Mucosa of rectum (tissue), 2 donors: ENCODE results near the gene EOLA2.
"Not testable (repeated sequence)": the region's sequence is repeated elsewhere in the genome, so short reads cannot be mapped to it uniquely, and the experiment has no call there.

Source experiments
- H3K27ac ChIP-seq, 2 donors: one replicate each; pipeline ENCODE4 v1.7.0; 2013; ENCODE audit warnings: inconsistent platforms in 2 of 2, low read depth in 2 of 2, low read length in 2 of 2
- H3K27me3 ChIP-seq, 2 donors: one replicate each; pipeline ENCODE4 v1.7.0; 2013; ENCODE audit warnings: low read length in 2 of 2; ENCODE audit not compliant: control insufficient read depth in 2 of 2, insufficient read depth in 2 of 2
- H3K36me3 ChIP-seq, 2 donors: one replicate each; pipeline ENCODE4 v1.7.0; 2013; ENCODE audit warnings: low read length in 2 of 2; ENCODE audit not compliant: control insufficient read depth in 2 of 2, insufficient read depth in 2 of 2
- H3K4me1 ChIP-seq, 2 donors: one replicate each; pipeline ENCODE4 v1.7.0; 2013; ENCODE audit warnings: low read length in 2 of 2, mild to moderate bottlenecking in 1 of 2; ENCODE audit not compliant: control insufficient read depth in 2 of 2, insufficient read depth in 2 of 2
- H3K4me3 ChIP-seq, 2 donors: one replicate each; pipeline ENCODE4 v1.7.0; 2013; ENCODE audit warnings: low read length in 2 of 2
- H3K9ac ChIP-seq, 2 donors: one replicate each; pipeline ENCODE4 v1.7.0; 2013; ENCODE audit warnings: low read length in 2 of 2, low read depth in 1 of 2, mild to moderate bottlenecking in 1 of 2
- H3K9me3 ChIP-seq, 2 donors: one replicate each; pipeline ENCODE4 v1.7.0; 2013; ENCODE audit warnings: low read length in 2 of 2; ENCODE audit not compliant: control insufficient read depth in 2 of 2
- donor health status: healthy.
- donor health status: Normal muscosa, but diverticular disease.

Gene EOLA2

DNA sequence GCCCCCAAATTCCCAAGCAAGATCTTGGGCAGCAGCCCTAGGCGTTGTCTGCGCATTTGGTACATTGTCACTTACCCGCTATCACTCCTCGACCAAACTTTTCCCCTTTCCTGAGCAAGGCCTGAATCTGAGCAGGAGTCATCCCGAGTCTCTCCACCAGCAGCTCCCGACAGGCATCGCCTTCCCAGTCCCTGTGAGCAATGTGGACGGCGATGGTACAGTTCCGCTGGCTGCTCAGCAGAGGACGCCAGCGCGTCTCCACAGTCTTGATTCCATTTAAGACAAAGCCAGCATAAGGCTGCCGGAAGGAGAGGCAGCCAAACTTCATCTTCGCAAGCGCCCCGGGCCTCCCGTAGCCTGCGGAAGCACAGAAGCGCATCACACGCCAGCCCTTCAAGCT is 4.7 kb downstream of the EOLA2 start:
- H3K9ac ChIP-seq, H3K36me3 ChIP-seq, H3K9me3 ChIP-seq, H3K4me1 ChIP-seq, H3K27ac ChIP-seq, H3K4me3 ChIP-seq, H3K27me3 ChIP-seq: not testable (repeated sequence)

DNA sequence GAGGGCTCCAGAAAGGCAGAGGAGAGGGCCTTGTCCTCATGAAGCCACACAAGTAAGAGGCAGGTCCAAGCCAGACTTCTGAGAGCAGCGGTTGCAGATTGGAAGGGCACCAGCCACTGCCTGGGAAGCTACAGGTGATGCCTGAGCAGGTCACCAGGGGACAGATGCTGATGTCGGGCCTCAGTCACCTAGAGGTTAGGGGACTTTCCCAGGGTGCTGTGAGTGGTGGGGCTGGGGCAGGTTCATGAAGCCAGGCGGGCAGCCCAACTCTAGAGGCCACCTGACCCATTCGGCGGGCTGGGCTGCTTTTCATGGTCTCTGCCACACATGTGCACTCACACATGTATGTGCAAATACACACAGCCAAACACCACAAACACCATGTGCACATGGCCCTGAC is 5.3 kb downstream of the EOLA2 start:
- not testable (repeated sequence) for H3K9ac ChIP-seq, H3K4me1 ChIP-seq, H3K27ac ChIP-seq, H3K4me3 ChIP-seq, H3K36me3 ChIP-seq, H3K27me3 ChIP-seq, H3K9me3 ChIP-seq

DNA sequence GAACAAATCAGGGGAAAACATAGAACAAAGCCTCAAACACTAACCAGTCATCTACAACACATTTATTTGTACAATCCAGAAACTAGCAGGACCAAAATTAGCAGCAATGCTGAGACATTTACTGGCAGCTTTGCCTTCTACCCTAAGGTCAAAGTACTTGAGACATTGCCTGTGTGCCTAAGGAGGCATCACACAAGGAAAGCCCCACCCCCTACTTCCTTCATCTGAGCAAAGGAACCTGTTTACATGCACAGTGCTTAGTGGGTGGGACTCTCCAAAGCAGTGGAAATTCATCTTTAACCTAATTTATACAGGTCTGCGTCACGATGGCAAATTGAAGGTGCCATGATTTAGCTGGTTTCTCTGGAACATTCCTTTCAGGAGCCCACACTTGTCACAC is 6.1 kb downstream of the EOLA2 start:
- H3K36me3 ChIP-seq, H3K27me3 ChIP-seq, H3K27ac ChIP-seq, H3K9me3 ChIP-seq, H3K9ac ChIP-seq, H3K4me3 ChIP-seq, H3K4me1 ChIP-seq: not testable (repeated sequence)

DNA sequence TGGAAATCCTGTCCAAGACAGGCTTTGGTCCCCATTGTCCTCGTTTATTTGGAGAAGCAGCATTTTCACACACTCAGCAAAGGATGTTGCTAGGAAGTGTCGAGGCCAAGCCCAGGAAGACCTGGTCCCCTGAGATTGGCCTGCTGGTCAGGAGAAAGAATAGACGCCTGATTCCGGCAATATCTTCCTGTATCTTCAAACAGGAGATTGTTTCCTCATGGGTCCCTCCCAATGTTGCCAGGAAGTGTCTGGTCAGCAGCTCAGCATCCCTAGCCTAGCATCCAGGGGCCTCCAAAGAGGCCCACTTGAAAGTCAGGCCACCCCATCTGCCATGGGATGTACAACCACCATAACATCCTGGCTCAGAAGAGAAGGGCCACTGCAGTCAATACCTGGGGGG is 6.9 kb downstream of the EOLA2 start:
- H3K9me3 ChIP-seq, H3K4me3 ChIP-seq, H3K9ac ChIP-seq, H3K27me3 ChIP-seq, H3K27ac ChIP-seq, H3K36me3 ChIP-seq, H3K4me1 ChIP-seq: not testable (repeated sequence)

DNA sequence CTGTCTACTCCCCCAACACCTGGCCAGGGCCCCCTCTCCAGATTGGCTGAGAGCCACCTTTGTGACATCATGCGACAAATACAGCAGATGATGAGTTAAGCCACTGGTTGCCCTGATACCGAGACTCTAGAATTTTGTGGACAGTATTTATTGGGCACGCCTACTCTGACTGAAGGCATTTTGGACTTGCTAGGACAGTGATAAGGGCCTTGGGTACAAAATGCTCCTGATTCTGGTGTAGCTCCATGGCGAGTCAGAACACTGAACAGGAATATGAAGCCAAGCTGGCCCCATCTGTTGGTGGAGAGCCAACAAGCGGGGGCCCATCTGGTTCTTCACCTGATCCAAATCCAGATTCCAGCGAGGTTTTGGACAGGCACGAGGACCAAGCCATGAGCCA is 8.9 kb downstream of the EOLA2 start, which contains the start of gene HSFX4:
TSS of gene HSFX4 (plus strand) at position 174 of the 400 bp plus-strand sequence. CDS start at position 246, 72 bp downstream.
- not testable (repeated sequence) for H3K9me3 ChIP-seq, H3K4me3 ChIP-seq, H3K27me3 ChIP-seq, H3K36me3 ChIP-seq, H3K4me1 ChIP-seq, H3K27ac ChIP-seq, H3K9ac ChIP-seq

DNA sequence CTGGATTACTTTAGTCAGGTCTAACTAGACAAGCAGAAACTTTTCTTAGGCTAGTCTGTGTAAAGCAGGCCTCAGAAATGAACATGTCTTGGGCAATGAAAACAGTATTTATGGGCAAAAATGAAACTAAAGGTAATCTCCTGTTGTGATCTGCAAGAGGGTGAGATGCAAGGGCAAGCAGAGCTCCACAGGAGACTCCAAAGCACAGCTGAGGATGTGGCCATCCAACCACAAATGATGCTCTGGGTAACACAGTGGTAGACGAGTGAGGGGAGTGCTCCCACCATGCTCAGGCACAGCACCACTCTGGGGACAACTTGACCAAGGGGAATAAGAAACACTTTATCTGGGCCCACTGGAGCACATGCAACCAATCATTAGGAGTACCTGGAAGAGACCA is 9.7 kb downstream of the EOLA2 start:
- H3K9ac ChIP-seq, H3K27ac ChIP-seq, H3K4me1 ChIP-seq, H3K9me3 ChIP-seq, H3K4me3 ChIP-seq, H3K36me3 ChIP-seq, H3K27me3 ChIP-seq: not testable (repeated sequence)

DNA sequence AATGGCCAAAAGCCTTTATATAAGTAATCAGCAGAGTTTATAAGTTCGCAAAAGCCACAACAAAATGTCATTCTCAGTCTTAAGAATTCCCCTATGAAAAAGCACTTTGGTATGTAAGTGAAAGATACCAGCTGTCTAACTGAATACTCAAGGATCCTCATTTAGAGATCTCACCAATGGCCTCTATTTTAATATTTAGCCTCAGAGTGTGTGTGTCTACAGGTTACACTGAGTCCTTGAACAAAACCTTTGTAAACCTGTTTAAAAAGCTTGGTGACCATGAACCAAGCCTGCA is 10.4 kb downstream of the EOLA2 start:
- H3K9me3 ChIP-seq, H3K36me3 ChIP-seq, H3K27ac ChIP-seq, H3K27me3 ChIP-seq, H3K4me1 ChIP-seq, H3K4me3 ChIP-seq, H3K9ac ChIP-seq: not testable (repeated sequence)

DNA sequence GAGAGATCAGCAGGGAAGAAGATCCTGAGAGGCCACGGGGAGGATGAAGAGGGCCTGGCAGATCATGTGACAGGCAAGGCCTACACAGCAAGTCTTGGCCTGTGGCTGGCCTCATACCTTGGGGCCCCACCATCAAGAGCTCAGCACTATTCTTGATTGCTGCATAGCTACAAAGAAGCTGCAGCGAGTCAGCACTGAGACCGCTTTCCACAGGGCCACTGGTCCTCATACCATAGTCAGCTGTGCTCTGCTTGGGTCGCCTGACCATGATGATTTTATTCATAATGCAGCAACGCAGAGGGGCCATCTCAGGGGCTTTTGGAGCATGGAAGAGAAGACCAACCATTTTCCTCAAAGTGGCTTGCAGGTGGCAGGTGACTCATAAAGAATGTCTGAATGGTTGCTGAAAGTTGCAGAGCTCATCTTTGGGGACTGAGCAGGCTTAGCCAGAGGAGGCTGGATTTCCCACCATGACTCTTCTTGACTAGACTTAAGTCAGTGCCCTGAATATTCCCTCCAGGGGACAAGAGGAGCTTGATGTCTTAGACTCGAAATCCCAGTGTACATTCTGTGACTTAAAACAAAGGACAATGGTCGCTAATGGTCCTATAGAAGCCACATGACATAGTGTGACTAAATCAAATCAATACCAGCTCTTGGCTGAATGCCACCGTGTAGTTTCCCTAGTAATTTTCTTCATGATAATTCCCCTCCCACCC is 10.9 kb downstream of the EOLA2 start:
- not testable (repeated sequence) for H3K9me3 ChIP-seq

DNA sequence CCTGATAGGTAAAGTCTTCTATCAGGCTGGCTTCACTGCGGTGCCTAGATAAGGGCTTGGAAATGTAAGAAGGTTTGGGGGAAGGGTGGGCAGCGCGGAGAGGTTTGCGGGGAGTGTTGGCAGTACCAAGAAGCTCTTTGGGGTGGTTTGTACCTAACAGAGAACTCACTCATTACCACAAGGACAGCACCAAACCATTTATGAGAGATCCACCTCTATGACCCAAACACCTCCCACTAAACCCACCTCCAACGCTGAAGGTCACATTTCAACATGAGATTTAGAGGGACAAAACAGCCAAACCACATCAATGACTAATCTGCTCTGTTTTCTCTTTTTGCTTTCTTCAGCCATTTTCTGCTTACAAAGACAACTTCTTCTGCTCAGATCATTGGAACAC is 13.9 kb downstream of the EOLA2 start:
- not testable (repeated sequence) for H3K4me3 ChIP-seq, H3K27ac ChIP-seq, H3K4me1 ChIP-seq, H3K9ac ChIP-seq, H3K36me3 ChIP-seq, H3K9me3 ChIP-seq, H3K27me3 ChIP-seq

More for the DNA sequence above, 10.9 kb downstream of the EOLA2 start:
- not testable (repeated sequence) for H3K9ac ChIP-seq, H3K4me1 ChIP-seq, H3K27ac ChIP-seq, H3K36me3 ChIP-seq, H3K4me3 ChIP-seq, H3K27me3 ChIP-seq

DNA sequence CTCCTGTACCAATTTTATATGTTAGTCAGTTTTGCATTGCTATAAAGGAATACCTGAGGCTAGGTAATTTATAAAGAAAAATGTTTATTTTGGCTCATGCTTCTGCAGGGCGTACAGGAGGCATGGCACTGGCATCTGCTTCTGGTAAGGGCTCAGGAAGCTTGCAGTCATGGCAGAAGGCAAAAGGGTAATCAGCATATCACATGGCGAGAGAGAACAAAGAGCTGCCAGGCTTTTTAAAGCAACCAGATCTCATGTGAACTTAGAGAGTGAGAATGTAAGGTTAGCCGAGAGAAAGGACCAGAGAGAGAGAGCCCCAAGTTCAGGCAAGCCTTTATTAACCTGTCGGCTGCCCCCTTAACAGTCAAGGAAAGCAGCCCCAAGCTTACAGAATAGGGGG is 14.5 kb downstream of the EOLA2 start:
- H3K36me3 ChIP-seq, H3K9ac ChIP-seq, H3K27me3 ChIP-seq, H3K4me3 ChIP-seq, H3K9me3 ChIP-seq, H3K4me1 ChIP-seq, H3K27ac ChIP-seq: not testable (repeated sequence)

DNA sequence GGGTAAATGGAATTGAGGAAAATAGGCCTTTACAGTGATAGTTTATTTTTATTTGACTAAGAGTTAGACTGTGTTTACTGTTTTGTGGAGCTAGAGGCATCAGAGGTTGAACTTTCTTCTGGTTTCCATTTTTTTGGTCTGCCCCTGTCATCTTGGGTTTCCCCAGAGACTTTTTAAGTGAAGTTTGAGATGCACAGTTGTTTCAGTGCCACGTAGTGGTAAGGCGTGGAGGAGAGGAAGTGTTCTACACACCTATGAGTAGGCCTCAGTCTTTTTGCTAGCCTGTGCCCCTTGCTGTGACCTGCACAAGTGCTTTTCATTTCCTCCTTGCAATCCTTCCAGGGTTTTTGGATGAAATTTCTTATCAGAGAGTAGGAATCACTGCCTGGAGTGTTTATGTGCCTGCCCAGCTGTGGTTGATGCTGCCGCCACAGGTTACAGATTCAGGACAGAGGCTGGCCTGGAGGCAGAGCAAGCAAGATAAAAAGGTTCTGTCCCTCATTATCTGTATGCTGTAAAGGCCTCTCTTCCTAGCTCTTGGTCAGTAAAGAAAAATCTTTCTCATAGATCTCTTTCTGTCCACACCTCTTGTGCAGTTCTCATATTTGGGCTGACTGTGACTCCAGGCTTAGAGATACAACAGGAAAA is 21.4 kb downstream of the EOLA2 start:
- H3K4me3 ChIP-seq: no peak overlapping the region
- H3K27ac ChIP-seq: no peak overlapping the region
- no peak overlapping the region for H3K9ac ChIP-seq
- no peaks in the 10 kb centered on the region for H3K27me3 ChIP-seq
- H3K36me3 ChIP-seq: no peaks in the 10 kb centered on the region
- no peaks in the 10 kb centered on the region for H3K9me3 ChIP-seq
- H3K4me1 ChIP-seq: no peaks in the 10 kb centered on the region
